Measurements from ENCODE around the gene MAP3K5.

GRCh38 chr6:136752554-136752953 lies 39.7 kb downstream of the MAP3K5 start:
- TF ChIP-seq FOXJ2 (tag; IDR thresholded peaks at IDR 0.05): no peak
- TF ChIP-seq EP300 (IDR thresholded peaks at IDR 0.05; ENCODE audit: low read length): no peak
- TF ChIP-seq PTBP1 (IDR thresholded peaks at IDR 0.05; ENCODE audit: low read depth, low read length): no peak
- no peak for TF ChIP-seq POLR2G (IDR thresholded peaks at IDR 0.05; ENCODE audit: low read depth, low read length)
- TF ChIP-seq ZNF551 (CRISPR knock-in tag; IDR thresholded peaks at IDR 0.05): no peak
- no peak for TF ChIP-seq HDAC6 (IDR thresholded peaks at IDR 0.05; ENCODE audit: low read depth, low read length)
- no peak for TF ChIP-seq GABPB1 (CRISPR knock-in tag; IDR thresholded peaks at IDR 0.05)
- no peak for TF ChIP-seq RFX1 (IDR thresholded peaks at IDR 0.05)
- TF ChIP-seq TGIF2 (CRISPR knock-in tag; IDR thresholded peaks at IDR 0.05): no peak
